Astrocyte of the hippocampus (primary cell): ENCODE measurements around the gene TUBA3D.
"Not testable (repeated sequence)": the region's sequence is repeated elsewhere in the genome, so short reads cannot be mapped to it uniquely, and the experiment has no call there.

ENCODE experiments used
- DNase-seq: peaks from one replicate; pipeline ENCODE4 v3.0.0; 2011; ENCODE audit warnings: low read depth, low spot score

The TUBA3D gene

DNA sequence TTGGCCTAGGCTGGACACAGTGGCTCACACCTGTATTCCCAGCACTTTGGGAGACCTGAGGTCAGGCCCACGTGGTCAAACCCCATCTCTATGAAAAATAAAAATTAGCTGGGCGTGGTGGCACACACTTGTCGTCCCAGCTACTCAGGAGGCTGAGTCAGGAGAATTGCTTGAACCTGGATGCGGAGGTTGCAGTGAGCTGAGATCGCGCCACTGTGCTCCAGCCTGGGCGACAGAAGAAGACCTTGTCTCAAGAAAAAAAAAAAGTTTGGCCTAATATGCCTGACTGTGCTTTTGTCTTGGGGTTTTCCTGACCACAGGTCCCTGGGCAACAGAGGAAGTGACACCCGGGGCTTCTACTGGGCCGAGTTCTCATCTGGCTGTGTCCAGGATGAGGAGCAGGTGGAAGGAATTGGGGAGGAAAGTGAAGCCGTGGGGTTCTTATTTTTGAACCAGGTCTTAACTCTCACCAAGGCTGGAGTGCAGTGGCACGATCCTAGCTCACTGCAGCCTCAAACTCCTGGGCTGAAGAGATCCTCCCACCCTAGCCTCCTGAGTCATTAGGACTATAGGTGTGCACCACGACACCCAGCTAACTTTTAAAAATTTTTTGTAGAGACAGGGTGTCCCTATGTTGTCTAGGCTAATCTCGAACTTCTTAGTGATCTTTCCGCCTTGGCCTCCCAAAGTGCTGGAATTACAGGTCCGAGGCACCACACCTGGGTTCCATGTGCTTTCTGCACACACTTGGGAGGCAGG lies 38.7 kb downstream of the TUBA3D start:
- not testable (repeated sequence) for DNase-seq

DNA sequence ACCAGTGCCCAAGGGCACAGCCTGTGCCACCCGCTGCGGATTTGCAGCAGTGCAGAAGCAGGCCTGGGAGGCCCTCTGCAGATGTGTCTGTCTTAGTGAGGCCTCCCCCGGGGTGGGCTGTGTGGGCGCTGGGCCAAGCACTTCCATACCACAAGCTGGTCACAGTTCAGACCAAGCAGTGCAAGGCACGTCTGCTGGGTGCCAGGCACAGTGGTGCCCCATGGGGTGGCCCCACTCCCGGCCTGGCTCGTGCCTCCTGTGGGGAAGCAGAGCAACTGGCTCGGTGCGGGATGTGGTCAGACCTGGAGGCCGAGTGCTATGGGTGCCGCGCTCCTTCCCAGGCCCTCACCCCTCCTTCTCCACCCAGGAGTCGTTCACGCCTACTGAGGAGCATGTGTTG lies 39.3 kb downstream of the TUBA3D start:
- not testable (repeated sequence) for DNase-seq

DNA sequence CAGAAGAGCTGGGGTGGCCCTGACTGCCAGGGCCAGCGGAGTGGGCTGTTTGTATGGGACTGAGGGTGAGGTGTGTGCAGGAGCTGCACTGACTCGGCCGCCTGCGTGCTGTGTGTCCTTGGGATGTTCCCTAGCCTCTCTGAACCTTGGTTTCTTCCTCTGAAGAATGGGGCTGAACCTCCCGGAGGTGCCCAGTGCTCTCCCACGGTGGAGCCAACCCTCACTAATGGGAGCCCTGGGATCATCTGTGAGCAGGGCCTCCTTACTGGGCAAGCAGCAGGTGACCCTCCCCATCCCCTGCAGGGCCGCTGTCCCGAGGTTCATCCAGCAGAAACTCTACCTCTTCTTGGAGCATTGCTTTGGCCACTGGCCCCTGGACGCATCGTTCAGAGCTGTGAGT lies 40.1 kb downstream of the TUBA3D start:
- DNase-seq = no peak

DNA sequence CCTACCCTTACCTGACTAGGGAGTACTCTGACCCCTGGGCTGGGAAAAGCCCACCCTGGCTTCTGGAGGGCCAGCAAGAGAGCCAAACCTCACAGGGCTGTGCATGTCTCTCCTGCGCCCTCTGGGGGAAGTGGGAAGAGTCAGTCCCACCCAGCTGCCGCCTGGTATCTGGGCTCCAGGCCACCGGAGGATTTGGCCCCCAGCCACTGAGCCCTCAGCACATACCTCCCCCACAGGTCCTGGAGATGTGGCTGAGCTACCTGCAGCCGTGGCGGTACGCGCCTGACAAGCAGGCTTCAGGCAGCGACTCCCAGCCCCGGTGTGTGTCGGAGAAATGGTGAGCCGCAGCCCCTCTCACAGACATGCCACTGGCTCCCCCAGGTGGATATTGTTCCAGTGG lies 40.7 kb downstream of the TUBA3D start:
- peak; percentile 64 for DNase-seq

DNA sequence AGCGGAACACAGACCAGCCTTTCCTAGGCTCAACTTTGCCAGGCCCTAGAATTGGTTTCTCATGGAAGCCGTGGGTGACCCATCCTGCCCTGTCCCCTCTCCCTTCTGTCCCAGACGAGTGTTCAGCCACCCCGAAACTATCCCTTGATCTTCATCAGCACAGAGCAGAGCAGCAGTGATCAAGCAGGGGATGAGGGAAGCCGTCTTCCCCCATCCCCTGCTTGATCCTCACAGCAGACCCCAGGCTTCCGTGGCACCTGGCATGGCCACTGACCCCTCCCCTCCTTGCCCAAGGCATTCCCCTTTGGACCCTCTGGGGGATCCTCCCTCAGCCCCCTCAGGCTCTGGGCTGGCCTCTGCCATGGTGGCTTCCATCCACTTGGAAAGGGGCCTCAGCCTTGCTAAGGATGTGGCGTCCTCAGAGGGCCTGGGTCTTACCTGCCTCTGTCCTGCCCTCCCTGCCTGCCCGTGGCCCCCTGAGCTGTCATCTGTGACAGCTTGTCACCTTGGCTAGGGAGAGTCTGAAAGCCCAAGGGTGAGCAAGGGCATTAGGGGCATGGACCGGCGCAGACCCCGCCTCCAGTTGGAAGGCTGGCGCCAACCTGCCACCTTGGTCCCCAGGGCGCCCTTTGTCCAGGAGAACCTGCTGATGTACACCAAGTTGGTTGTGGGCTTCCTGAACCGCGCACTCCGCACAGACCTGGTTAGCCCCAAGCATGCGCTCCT lies 41.4 kb downstream of the TUBA3D start:
- no peak for DNase-seq

DNA sequence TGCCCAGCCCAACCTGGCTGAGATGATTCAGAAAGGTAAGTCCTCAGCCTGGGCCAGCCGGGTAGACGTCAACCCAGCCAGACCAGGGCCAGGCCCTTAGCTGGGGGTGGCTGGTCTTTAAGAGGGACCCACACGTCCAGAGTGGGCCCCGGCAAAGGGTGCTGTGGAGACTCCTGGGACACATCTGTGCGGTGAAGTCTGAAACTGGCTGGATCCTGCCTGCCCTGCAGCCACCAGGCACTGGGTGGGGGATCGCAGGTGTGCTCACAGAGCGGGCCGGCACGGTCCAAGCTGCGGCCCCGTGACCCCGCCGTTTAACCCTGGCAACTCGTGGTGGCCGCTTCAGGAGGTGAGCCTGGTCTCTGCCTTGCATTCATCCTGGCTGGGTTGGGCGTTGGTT lies 41.9 kb downstream of the TUBA3D start:
- not testable (repeated sequence) for DNase-seq

DNA sequence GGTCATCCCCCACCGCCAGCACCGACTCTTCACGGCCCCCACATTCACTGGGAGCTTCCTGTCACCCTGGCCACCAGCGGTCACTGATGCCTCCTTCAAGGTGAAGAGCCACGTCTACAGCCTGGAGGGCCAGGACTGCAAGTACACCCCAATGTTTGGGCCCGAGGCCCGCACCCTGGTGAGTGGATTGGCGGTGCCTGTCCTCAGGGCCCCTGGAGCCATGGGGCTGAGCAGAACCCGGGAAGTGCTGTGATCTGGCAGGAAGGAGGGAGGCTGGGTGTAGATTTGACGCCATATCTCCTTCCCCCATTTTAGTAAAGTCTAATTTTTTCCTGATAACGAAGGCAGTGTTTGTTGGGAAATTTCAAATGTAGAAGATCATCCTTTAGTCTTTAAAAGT lies 42.6 kb downstream of the TUBA3D start:
- not testable (repeated sequence) for DNase-seq

DNA sequence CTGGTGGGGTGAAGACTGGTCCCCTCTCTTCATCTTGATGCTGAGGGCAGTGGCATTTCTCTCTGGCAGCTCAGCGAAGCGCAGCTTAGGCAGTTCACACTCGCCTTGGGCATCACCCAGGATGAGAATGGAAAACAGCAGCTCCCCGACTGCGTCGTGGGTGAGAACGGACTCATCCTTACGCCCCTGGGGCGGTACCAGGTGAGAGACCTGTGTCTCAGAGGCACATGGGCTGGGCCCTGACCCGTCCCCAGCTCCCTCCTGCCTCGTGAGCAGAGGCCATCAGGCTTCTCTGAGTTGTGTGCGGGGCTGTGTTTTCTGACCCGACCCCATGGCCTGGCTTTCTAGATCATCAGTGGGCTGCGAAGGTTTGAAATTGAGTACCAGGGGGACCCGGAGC lies 43.5 kb downstream of the TUBA3D start:
- no peak for DNase-seq

DNA sequence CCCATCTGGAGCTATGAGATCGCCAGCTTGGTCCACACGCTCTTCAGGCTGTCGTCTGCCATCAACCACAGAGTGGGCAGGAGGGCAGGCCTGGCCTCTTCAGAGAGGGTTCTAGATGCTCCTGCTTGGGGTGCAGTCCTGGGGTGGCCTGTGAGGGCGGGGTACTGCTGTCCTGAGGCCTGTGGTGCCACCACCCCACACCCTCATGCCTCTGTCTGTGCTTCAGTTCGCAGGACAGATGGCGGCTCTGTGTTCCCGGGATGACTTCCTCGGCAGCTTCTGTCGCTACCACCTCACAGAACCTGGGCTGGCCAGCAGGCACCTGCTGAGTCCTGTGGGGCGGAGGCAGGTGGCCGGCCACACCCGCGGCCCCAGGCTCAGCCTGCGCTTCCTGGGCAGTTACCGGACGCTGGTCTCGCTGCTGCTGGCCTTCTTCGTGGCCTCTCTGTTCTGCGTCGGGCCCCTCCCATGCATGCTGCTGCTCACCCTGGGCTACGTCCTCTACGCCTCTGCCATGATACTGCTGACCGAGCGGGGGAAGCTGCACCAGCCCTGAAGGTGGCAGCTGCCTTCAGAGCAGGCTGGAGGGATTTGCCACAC lies 44.1 kb downstream of the TUBA3D start:
- not testable (repeated sequence) for DNase-seq

DNA sequence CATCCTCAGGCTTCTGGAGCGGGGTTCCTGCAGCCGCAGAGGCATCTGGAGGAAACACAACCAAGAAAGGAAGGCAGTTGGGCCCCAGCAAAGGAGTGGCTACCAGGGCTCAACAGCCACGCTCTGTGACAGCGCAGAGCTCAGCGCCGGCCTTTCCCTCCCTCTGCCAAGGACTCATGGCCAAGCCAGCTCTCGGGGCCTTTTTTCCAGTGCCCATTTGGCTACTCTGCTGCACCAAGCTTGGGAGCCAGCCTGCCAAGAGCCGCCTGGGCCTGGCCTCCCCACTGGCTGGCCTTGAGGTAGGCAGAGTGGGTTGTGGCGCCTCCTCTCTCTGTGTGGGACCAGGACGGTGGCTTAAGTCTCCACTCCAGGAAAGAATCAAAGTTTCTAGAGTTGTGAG lies 44.6 kb downstream of the TUBA3D start:
- no peak for DNase-seq

DNA sequence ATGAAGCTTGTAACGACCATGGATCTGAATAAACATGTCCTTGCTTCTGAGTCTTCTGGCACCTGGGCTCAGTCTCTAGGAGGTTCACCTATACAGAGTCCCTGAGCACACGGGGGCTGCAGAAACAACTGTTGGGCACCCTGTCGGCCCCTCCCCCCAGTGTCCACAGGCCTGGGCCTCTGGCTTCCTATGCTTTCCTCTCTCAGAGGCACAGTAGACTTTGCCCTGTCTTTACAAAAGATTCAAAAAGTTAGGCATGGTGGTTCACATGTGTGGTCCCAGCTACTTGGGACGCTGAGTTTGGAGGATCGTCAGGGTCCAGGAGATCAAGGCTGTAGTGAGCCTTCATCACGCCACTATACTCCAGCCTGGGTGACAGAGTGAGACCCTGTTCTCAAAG lies 45.6 kb downstream of the TUBA3D start:
- not testable (repeated sequence) for DNase-seq

DNA sequence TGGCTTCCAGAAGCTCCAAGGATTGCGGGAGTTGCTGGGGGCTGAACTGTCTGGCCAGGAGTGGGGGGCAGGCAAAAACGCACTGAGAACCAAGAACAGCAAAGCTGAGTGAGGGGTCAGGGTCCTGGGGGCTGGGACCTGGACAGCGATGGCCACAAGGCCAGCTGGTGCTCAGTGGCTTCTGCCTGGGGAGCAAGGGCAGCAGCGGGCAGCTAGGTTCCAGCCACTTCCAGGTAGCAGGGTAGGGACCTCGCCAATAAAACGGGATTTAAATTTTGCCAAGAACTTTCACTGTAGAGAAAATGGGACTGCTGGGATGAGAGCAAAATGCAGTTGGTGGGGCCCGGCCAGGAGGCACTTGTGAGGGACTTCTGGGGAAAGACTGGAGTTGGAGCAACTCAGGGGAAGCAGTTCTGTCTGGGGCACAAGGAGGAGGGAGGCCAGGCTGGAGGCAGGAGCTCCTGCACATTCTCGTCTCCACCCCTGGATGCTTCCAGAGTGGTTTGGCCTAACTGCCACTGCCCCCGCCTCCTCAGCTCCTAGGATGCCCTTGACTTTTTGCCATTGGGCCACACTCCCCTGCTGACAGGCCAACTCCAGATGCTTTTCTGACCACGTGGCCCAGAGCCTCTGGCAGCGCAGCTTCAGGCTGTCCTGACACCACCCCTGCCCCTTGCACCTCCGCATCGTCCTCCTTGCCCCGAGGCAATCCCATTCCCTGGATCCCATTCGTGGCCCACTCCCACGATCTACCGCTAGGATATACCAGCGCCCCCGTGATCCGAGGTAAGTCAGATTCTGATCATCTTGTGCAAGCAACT lies 46.3 kb downstream of the TUBA3D start:
- DNase-seq = no peak

DNA sequence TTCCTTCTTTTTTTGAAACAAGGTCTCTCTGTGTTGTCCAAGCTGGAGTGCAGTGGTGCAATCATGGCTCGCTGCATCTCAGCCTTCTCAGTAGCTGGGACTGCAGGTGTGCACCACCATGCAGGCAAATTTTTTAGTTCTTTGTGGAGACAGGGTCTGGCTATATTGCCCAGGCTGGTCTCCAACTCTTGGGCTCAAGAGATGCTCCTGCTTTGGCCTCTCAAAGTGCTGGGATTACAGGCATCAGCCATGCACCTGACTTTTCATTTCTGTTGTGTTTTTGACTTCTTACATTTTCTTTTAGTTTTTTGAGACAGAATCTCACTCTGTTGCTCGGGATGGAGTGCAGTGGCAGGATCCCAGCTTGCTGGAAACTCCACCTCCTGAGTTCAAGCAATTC lies 49.3 kb downstream of the TUBA3D start:
- not testable (repeated sequence) for DNase-seq

DNA sequence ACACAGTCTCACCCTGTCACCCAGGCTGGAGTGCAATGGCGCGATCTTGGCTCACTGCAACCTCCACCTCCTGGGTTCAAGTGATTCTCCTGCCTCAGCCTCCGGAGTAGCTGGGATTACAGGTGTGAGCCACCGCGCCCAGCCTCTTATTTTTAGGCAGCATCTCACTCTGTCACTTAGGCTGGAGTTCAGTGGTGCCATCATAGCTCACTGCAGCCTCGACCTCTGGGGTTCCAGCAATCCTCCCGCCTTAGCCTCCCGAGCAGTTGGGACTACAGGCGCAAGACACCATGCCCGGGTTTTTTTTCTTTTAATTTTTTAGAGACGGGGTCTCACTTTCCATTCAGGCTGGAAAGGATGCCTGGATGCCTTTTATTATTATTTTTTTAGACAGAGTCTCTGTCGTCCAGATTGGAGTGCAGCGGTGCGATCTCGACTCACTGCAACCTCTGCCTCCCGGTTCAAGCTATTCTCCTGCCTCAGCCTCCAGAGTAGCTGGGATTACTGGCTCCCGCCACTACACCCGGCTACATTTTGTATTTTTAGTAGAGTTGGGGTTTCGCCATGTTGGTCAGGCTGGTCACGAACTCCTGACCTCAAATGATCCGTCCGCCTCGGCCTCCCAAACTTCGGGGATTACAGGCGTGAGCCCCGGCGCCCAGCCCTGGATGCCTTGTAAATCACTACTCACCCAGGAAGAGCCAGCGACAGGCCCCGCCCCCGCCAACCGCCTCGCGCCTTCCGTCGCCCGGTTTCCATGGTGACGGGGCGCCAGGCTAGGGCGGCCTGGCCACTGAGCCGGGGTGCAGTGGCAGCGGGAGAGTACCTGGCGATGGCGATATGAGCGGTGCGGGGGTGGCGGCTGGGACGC lies 51.4 kb downstream of the TUBA3D start, which contains the start of gene CCDC74A:
Gene CCDC74A (plus strand): TSS at position 758 of the 871 bp plus-strand sequence. CDS start 83 bp downstream, at position 841.
- peak; percentile 77 for DNase-seq

DNA sequence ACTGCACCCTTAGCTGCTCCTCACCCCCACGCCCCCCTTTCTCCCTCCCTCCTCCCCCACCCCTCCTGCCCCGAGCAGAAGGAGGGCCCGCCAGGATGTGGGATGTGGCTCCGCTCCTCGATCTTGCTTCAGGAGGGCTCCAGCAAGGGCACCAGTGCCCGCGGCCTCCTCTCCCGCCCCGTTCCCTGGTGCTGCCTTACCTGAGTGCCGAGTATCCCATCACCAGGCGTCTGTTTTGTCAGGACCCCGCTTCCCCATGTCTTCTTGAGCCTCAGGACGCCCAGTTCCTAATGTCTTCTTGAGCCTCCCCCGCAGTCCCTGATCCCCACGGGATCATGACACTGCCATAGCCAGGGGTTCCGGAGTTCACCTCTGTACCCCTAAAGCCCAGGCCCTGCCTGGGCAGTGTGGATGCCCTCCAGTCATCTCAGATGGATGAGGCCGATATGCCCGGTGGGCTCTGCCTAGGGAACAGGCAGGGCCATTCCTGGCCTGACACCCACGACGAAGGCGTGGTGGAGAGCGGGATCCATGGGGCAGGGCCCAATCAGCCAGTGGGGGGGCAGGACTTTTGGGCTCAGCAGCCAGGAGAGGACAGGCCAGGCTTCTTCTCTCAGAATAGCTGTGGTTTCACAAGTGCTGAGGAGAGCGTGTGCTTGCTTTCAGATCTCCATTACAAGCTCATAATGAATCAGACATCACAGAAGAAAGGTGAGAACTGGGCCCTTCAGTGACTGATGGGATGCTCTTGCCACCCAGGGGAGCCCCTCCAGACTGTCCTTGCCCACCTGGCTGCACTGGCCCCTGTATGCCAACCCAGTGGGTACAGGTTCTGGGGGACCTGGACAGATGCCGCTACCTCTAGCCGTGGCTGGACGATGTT lies 53.3 kb downstream of the TUBA3D start:
- DNase-seq = not testable (repeated sequence)

DNA sequence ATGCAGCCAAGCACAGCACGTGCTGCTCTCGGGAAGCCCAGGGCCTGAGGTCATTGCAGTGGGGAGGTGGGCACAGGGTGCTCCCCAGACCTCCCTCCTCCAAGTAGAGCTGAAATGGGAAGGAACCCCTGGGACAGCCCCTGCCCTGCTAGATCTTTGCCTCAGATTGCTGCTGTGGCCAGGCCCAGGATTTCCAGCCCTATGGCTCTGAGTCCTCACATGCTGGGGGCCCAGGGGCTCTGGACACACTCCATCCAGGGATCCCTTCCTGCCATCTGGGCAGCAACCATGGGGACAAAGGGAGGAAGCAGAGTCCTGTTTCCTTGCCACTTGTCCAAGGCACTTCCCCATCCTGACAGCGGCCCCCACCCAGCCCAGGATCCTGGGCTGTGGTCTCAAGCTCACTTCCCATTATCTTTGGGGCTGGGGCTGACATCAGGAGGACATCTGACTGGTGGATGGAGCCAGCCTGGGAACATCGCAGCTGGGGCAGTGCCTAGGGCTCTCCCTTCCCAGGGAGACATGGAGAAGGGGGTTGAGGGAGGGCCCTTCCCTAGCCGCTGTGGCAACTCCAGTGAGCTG lies 54.0 kb downstream of the TUBA3D start:
- not testable (repeated sequence) for DNase-seq

DNA sequence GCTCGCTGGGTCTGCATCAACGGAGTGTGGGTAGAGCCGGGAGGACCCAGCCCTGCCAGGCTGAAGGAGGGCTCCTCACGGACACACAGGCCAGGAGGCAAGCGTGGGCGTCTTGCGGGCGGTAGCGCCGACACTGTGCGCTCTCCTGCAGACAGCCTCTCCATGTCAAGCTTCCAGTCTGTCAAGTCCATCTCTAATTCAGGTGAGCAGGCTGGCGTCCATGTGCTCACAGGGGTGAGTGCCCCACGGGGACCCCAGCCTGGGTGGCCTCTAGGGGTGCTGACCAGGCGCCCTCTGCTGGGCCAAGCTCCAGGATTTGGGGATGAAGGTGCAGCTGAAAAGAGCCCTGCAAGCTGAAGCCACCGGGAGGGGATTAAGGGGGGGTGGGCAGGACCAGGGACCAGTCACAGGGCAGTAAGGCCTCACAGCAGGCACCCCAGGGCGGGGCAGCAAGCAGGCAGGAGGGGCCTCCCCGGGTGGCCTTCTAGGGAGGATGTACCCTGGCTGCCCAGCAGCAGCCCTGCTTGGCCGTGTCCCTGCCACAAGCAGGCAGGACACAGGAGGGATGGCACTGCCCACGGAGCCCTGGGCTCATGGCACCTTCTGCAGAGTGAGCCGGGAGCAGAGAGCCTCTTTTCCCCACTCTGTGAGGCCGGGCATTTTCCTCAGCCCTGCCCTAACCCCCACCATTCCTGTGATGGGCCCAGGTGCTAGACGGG lies 54.9 kb downstream of the TUBA3D start:
- not testable (repeated sequence) for DNase-seq

DNA sequence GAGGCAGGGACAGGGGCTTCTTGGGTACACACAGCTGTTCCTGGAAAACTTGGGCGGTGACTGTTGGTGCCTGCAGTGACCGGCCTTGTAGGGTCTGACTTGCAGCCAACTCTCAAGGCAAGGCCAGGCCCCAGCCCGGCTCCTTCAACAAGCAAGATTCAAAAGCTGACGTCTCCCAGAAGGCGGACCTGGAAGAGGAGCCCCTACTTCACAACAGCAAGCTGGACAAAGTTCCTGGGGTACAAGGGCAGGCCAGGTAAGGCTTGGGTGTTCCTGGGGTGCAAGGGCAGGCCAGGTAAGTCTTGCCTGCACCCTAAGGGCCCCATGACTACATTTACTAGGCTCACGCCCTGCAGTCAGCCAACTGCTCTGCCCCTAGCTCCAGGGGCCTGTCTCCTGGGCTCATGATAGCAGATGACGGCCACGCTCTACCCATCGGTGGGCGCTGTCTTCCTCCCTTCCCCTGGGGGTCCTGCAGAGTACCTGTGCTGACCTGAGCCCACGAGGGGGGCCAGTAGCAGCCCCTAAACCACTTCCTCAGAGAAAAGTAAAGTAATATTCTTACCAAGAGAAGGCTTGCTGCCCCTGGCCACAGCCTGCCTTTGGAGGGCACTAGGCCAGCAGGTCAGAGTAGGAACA lies 55.7 kb downstream of the TUBA3D start:
- not testable (repeated sequence) for DNase-seq
